ENCODE results near the gene CYTH1. TPM values are rescaled to one million over a fixed set of nuclear protein-coding genes. Genes with fewer than 3 reads are reported as not detected.

Gene CYTH1
- total RNA-seq, 1 experiment from 2014 or later = 46.7 TPM

DNA sequence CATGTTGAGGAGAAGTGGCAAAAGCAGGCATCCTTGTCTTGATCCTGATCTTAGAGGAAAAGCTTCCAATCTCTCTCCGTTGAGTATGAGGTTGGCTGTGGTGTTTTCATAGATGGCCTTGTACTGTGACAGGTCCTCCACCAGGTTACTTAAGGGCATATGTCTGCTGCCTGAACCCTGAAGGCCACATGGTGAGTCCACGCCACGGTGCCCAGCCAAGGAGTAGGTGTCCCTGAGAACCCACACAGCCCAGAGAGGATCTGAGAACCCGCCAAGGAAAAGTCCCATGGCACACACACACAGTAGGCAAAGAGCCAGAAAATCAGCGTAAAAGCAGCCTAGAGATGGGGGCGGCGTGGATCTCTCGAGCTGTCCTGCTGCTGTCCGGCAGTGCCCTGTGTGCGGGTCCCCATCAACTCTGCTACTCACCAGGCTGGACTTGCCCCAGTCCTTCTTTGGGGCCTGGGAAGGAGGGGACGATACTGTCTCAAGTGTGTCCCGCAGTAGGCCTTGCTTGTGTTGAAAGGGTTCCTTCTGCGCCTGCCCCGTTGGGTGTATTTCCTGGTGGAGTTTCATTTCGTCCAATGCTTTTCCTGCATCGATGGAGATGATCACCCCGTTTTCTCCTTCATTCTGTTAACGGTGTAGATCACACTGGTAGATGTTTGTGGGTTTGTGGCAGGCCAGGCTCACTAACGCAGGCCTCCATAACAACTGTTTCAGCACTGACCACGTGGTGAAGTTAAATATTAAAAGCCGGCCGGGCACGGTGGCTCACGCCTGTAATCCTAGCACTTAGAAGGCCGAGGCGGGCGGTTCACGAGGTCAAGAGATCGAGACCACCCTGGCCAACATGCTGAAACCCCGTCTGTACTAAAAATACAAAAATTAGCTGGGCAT lies 114.1 kb downstream of the CYTH1 start:
- TF ChIP-seq POLR2AphosphoS5 (IDR thresholded peaks at IDR 0.05; ENCODE audit: low read depth, low read length) = no peak
- no peaks in the 10 kb centered on the region for H3K4me1 ChIP-seq (ENCODE audit: control insufficient read depth, insufficient read depth, low read length)
- DNase-seq (ENCODE audit: low read depth, low spot score) = no peak
- ChIA-PET POLR2A (no interaction called here), CTCF (no interaction called here)
- H3K36me3 ChIP-seq (ENCODE audit: control insufficient read depth, insufficient read depth, low read length) = no peaks in the 10 kb centered on the region
- no peak for ATAC-seq
- intact Hi-C loops (cut with micrococcal nuclease; ENCODE audit: unreplicated experiment) (no loop called here), in situ Hi-C loops (cut with HindIII; ENCODE audit: low pct_unique_long_range_greater_than_20kb, low sequenced_read_pairs) (no loop called here)
- no peaks in the 10 kb centered on the region for H3K9me3 ChIP-seq (ENCODE audit: control insufficient read depth, insufficient read depth, low read depth, low read length)
- H3K4me3 ChIP-seq (ENCODE audit: low read depth in 2 of 2, low read length in 2 of 2) = no peak overlapping the region
- no peaks in the 10 kb centered on the region for H3K27me3 ChIP-seq (ENCODE audit: control insufficient read depth, insufficient read depth, low read length)
- H3K27ac ChIP-seq (ENCODE audit: low read length) = no peak overlapping the region
- no TSS peak for BruUV-seq (replicated peaks)

DNA sequence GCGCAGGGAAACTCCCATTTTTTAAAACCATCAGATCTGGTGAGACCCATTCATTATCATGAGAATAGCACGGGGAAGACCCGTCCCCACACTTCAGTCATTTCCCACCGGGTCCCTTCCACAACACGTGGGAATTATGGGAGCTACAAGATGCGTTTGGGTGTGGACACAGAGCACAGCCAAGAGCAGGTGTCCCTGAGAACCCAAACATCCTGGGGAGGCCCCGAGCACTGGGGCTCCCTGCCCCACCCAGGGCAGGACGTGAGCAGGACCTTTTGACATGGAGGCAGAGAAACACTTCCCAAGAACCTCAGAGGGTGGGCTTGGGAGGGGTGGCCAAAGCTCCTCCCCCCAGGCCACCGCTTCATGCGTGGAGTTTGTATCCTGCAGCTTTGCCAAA lies 115.0 kb downstream of the CYTH1 start:
- no peaks in the 10 kb centered on the region for H3K4me1 ChIP-seq (ENCODE audit: control insufficient read depth, insufficient read depth, low read length)
- no TSS peak for BruUV-seq (replicated peaks)
- H3K4me3 ChIP-seq (ENCODE audit: low read depth in 2 of 2, low read length in 2 of 2) = no peak overlapping the region
- POLR2A ChIA-PET = interaction anchor here (0.7 kb wide), 1 partner anchor 11 kb away, joined by 4 read pairs; no protein-coding TSS in a partner anchor
- TF ChIP-seq TCF7L2 (IDR thresholded peaks at IDR 0.05; ENCODE audit: low read depth, low read length) = no peak
- TF ChIP-seq, protein P1, sequence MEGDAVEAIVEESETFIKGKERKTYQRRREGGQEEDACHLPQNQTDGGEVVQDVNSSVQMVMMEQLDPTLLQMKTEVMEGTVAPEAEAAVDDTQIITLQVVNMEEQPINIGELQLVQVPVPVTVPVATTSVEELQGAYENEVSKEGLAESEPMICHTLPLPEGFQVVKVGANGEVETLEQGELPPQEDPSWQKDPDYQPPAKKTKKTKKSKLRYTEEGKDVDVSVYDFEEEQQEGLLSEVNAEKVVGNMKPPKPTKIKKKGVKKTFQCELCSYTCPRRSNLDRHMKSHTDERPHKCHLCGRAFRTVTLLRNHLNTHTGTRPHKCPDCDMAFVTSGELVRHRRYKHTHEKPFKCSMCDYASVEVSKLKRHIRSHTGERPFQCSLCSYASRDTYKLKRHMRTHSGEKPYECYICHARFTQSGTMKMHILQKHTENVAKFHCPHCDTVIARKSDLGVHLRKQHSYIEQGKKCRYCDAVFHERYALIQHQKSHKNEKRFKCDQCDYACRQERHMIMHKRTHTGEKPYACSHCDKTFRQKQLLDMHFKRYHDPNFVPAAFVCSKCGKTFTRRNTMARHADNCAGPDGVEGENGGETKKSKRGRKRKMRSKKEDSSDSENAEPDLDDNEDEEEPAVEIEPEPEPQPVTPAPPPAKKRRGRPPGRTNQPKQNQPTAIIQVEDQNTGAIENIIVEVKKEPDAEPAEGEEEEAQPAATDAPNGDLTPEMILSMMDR (IDR thresholded peaks at IDR 0.05) = no peak
- no peak for ATAC-seq
- H3K27me3 ChIP-seq (ENCODE audit: control insufficient read depth, insufficient read depth, low read length) = no peaks in the 10 kb centered on the region
- CTCF ChIA-PET = no interaction called here
- no peak overlapping the region for H3K27ac ChIP-seq (ENCODE audit: low read length)
- no peak for DNase-seq (ENCODE audit: low read depth, low spot score)
- H3K36me3 ChIP-seq (ENCODE audit: control insufficient read depth, insufficient read depth, low read length) = no peaks in the 10 kb centered on the region
- intact Hi-C loops (cut with micrococcal nuclease; ENCODE audit: unreplicated experiment) (no loop called here), in situ Hi-C loops (cut with HindIII; ENCODE audit: low pct_unique_long_range_greater_than_20kb, low sequenced_read_pairs) (no loop called here)
- no peaks in the 10 kb centered on the region for H3K9me3 ChIP-seq (ENCODE audit: control insufficient read depth, insufficient read depth, low read depth, low read length)

DNA sequence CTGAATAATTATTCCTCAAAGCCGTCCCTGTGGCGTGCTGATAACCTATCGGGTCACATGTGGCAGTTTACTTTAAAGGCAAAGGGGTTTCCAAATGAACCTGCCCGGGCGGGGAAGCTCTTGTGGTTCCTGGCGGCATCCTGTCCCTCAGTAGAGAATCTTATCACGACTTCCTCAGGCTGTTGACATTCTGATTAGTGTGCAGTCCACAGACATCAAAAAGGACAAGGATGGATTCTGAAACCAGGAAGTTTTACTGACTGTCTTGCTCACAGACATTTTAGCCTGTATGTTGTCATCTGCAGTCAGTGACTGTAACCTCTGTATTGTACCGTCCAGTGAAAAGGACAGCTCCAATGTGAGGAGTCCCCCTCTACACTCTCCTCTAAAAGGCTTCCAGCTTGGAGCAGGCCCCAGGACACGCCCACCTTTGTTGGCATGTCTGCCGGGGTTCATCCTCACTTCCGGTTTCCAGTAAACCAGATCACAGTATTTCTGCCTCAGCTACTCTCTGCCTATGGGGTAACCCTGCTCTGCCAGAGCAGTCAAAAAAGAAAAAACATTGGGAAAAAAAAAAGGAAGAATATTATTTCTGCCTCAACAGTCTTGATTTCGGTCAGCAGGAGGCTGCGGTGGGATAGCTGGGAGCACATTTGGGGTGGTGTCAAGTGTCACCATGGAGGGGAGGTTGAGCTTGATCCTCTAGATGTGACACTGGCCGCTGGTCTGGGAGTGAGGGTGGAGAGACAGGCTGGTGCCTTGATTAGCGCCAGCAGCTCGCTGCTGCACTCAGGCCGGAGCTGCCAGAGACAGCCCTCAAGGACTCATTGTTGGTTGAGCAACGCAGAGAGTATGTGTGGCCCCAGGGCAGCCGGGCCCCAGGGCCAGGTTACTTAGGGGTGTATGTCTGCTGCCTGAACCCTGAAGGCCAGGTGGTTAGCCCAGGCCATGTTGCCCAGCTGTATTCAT lies 115.8 kb downstream of the CYTH1 start:
- POLR2A ChIA-PET = interaction anchor here (0.7 kb wide), 2 partner anchors 12 to 299 kb away, joined by 3 to 4 read pairs; no protein-coding TSS in a partner anchor
- CTCF ChIA-PET = interaction anchor here (0.6 kb wide), 1 partner anchor 70 kb away, joined by 3 read pairs; no protein-coding TSS in a partner anchor
- intact Hi-C loops (cut with micrococcal nuclease; ENCODE audit: unreplicated experiment) = no loop called here
- 0 out of 2 replicates have a peak, but pooled peaks cover 3% of the 10 kb centered on the region for H3K4me1 ChIP-seq (ENCODE audit: control insufficient read depth, insufficient read depth, low read length)
- no peaks in the 10 kb centered on the region for H3K36me3 ChIP-seq (ENCODE audit: control insufficient read depth, insufficient read depth, low read length)
- no TSS peak for BruUV-seq (replicated peaks)
- no peak overlapping the region for H3K27ac ChIP-seq (ENCODE audit: low read length)
- H3K4me3 ChIP-seq (ENCODE audit: low read depth in 2 of 2, low read length in 2 of 2) = no peak overlapping the region
- no peaks in the 10 kb centered on the region for H3K9me3 ChIP-seq (ENCODE audit: control insufficient read depth, insufficient read depth, low read depth, low read length)
- DNase-seq (ENCODE audit: low read depth, low spot score) = no peak
- in situ Hi-C loops (cut with HindIII; ENCODE audit: low pct_unique_long_range_greater_than_20kb, low sequenced_read_pairs) = no loop called here
- no peaks in the 10 kb centered on the region for H3K27me3 ChIP-seq (ENCODE audit: control insufficient read depth, insufficient read depth, low read length)
- no peak for TF ChIP-seq POLR2AphosphoS5 (IDR thresholded peaks at IDR 0.05; ENCODE audit: low read depth, low read length)
- TF ChIP-seq, protein P1 (IDR thresholded peaks at IDR 0.05) = no peak
- TF ChIP-seq SIN3A (IDR thresholded peaks at IDR 0.05; ENCODE audit: borderline replicate concordance, insufficient read depth, low read depth, low read length) = no peak
- no peak for TF ChIP-seq TCF7L2 (IDR thresholded peaks at IDR 0.05; ENCODE audit: low read depth, low read length)
- TF ChIP-seq, protein P2, sequence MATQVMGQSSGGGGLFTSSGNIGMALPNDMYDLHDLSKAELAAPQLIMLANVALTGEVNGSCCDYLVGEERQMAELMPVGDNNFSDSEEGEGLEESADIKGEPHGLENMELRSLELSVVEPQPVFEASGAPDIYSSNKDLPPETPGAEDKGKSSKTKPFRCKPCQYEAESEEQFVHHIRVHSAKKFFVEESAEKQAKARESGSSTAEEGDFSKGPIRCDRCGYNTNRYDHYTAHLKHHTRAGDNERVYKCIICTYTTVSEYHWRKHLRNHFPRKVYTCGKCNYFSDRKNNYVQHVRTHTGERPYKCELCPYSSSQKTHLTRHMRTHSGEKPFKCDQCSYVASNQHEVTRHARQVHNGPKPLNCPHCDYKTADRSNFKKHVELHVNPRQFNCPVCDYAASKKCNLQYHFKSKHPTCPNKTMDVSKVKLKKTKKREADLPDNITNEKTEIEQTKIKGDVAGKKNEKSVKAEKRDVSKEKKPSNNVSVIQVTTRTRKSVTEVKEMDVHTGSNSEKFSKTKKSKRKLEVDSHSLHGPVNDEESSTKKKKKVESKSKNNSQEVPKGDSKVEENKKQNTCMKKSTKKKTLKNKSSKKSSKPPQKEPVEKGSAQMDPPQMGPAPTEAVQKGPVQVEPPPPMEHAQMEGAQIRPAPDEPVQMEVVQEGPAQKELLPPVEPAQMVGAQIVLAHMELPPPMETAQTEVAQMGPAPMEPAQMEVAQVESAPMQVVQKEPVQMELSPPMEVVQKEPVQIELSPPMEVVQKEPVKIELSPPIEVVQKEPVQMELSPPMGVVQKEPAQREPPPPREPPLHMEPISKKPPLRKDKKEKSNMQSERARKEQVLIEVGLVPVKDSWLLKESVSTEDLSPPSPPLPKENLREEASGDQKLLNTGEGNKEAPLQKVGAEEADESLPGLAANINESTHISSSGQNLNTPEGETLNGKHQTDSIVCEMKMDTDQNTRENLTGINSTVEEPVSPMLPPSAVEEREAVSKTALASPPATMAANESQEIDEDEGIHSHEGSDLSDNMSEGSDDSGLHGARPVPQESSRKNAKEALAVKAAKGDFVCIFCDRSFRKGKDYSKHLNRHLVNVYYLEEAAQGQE (IDR thresholded peaks at IDR 0.05; ENCODE audit: insufficient read depth in 1 of 2, low read depth in 2 of 2, low read length in 1 of 2) = no peak
- ATAC-seq = no peak; the same call in 1 of the 2 replicates
